Measurements from ENCODE around the gene IFT43. TPM values are rescaled to one million over a fixed set of nuclear protein-coding genes. Genes with fewer than 3 reads are reported as not detected.

The IFT43 gene
- total and polyA plus RNA-seq, 2 donors (not counting 3 experiments of a cell fraction or from before 2014, with no cell fraction given), result 22.3 to 39.0 TPM

DNA sequence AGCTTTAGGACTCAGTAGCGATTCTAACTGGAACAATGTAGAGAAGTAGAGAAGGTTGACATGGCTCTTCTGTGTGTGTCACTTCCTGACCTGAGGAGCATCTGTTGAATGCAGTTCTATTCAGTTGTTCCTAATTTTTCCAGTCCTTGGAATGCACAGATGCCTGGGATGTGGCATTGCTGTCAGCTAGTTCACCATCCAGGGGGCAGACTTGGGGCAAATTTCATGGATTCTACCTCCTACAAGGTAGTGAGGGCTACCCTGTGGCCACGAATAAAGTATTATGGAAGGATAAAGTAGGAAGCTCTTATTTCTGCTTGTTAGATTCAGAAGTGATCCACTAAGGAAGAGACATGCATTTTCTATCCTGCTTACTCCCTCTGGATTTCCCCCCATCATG is 91.8 kb downstream of the IFT43 start:
- dilution Hi-C loops (cut with MboI; ENCODE audit: extremely low pct_ligation_motif_present, low sequenced_read_pairs), result no loop called here
- CTCF ChIA-PET, result no interaction called here
- no peak overlapping the region for H3K4me2 ChIP-seq (ENCODE audit: insufficient read depth, low read length)
- H3K27ac ChIP-seq (ENCODE audit: insufficient read depth, low read depth, low read length), result no peak overlapping the region
- no peak overlapping the region for H3K9ac ChIP-seq (replicated peaks; ENCODE audit: extremely low read depth, insufficient read depth, low read length)
- H3K79me2 ChIP-seq (ENCODE audit: control insufficient read depth, insufficient read depth, low read length), result no peaks in the 10 kb centered on the region
- H2AFZ ChIP-seq (ENCODE audit: low read depth, low read length), result no peak overlapping the region
- no peak for DNase-seq (ENCODE audit: low read depth, low spot score)
- FAIRE-seq, result no peak
- no peaks in the 10 kb centered on the region for H3K9me1 ChIP-seq (replicated peaks; ENCODE audit: control insufficient read depth, extremely low read depth, insufficient read depth, low read length)
- no peaks in the 10 kb centered on the region for H3K27me3 ChIP-seq (ENCODE audit: control insufficient read depth in 2 of 2, insufficient read depth in 2 of 2, low read length in 2 of 2)
- no peaks in the 10 kb centered on the region for H4K20me1 ChIP-seq (replicated peaks; ENCODE audit: control insufficient read depth, extremely low read depth, insufficient read depth, low read length)
- no peaks in the 10 kb centered on the region for H3K9me3 ChIP-seq (replicated peaks; ENCODE audit: control insufficient read depth, insufficient read depth, low read length)
- intact Hi-C loops (cut with micrococcal nuclease), result no loop called here
- POLR2A ChIA-PET, result no interaction called here
- H3K4me1 ChIP-seq (ENCODE audit: control insufficient read depth, extremely low read depth, insufficient read depth, low read length), result no peaks in the 10 kb centered on the region
- no peaks in the 10 kb centered on the region for H3K36me3 ChIP-seq (ENCODE audit: control insufficient read depth in 2 of 2, extremely low read depth in 1 of 2, insufficient read depth in 2 of 2, low read length in 2 of 2)
- H3K4me3 ChIP-seq (replicated peaks in 1 of 3; ENCODE audit: insufficient read depth in 1 of 3, low read depth in 1 of 3, low read length in 3 of 3), result no peak overlapping the region
- BruUV-seq (replicated peaks), result no TSS peak
- no peak for TF ChIP-seq EZH2 (IDR thresholded peaks at IDR 0.05; ENCODE audit: borderline replicate concordance, low read depth, low read length, severe bottlenecking)
- TF ChIP-seq FOS (IDR thresholded peaks at IDR 0.05; ENCODE audit: borderline replicate concordance, insufficient read depth, low read length), result no peak
- TF ChIP-seq JUN (IDR thresholded peaks at IDR 0.05; ENCODE audit: borderline replicate concordance, insufficient read depth, insufficient read length, low read depth), result no peak
- TF ChIP-seq POLR2AphosphoS5 (IDR thresholded peaks at IDR 0.05; ENCODE audit: insufficient read depth, low read depth, low read length), result no peak
- TF ChIP-seq, protein P1, sequence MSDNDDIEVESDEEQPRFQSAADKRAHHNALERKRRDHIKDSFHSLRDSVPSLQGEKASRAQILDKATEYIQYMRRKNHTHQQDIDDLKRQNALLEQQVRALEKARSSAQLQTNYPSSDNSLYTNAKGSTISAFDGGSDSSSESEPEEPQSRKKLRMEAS (IDR thresholded peaks at IDR 0.05; ENCODE audit: insufficient read depth, insufficient read length), result no peak
- TF ChIP-seq POLR2A (IDR thresholded peaks at IDR 0.05; ENCODE audit: low read depth, low read length), result no peak
- no peak for TF ChIP-seq GATA2 (IDR thresholded peaks at IDR 0.05; ENCODE audit: insufficient read depth, insufficient read length, low read depth, low read length)
- TF ChIP-seq, protein P2, sequence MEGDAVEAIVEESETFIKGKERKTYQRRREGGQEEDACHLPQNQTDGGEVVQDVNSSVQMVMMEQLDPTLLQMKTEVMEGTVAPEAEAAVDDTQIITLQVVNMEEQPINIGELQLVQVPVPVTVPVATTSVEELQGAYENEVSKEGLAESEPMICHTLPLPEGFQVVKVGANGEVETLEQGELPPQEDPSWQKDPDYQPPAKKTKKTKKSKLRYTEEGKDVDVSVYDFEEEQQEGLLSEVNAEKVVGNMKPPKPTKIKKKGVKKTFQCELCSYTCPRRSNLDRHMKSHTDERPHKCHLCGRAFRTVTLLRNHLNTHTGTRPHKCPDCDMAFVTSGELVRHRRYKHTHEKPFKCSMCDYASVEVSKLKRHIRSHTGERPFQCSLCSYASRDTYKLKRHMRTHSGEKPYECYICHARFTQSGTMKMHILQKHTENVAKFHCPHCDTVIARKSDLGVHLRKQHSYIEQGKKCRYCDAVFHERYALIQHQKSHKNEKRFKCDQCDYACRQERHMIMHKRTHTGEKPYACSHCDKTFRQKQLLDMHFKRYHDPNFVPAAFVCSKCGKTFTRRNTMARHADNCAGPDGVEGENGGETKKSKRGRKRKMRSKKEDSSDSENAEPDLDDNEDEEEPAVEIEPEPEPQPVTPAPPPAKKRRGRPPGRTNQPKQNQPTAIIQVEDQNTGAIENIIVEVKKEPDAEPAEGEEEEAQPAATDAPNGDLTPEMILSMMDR (IDR thresholded peaks at IDR 0.05; ENCODE audit: extremely low read depth in 1 of 2, insufficient read depth in 1 of 2, low read depth in 1 of 2, low read length in 2 of 2), result no peak
- no peak for TF ChIP-seq MYC (IDR thresholded peaks at IDR 0.05; ENCODE audit: low read depth, low read length)
